Motor neuron (in vitro differentiated cells): ENCODE data around the gene COL2A1. TPM values are rescaled to one million over a fixed set of nuclear protein-coding genes. Genes with fewer than 3 reads are reported as not detected.
A peak's percentile ranks its signal among the peaks of the same experiment; 100 is the strongest.

Experiments
- ATAC-seq, 8 experiments: fragments of 200-7000 bp; cut with Tn5 transposase; replicated peaks in 6 of 8; 2 replicates each; pipeline ENCODE4 v1.8.0; 2021; ENCODE audit warnings: mild to moderate bottlenecking in 8 of 8, moderate library complexity in 8 of 8
- H3K27ac ChIP-seq, 2 donors: fragments of 250-450 bp; sonication (Bioruptor Pico); 2 replicates each; pipeline ENCODE4 v1.9.0; 2021; ENCODE audit warnings: antibody characterized with exemption in 2 of 2, mild to moderate bottlenecking in 2 of 2, moderate library complexity in 1 of 2
- H3K4me1 ChIP-seq, 2 donors: fragments of 250-450 bp; sonication (Bioruptor Pico); replicated peaks in 1 of 2; 2 replicates each; pipeline ENCODE4 v1.6.1; 2021; ENCODE audit warnings: antibody characterized with exemption in 2 of 2, mild to moderate bottlenecking in 2 of 2, moderate library complexity in 1 of 2
- H3K4me3 ChIP-seq, 5 donors: fragments of 250-450 bp; sonication (Bioruptor Pico); 2 replicates each; pipeline ENCODE4 v1.9.0; 2021; ENCODE audit warnings: antibody characterized with exemption in 5 of 5, mild to moderate bottlenecking in 5 of 5, moderate library complexity in 4 of 5
- WGBS, 10 experiments: fragments of 450-650 bp; shearing (Covaris generic); methylation state at CpG; one replicate each; pipeline ENCODE4 v1.0.0; 2022; 5-methylcytosine and 5-hydroxymethylcytosine counted together
- in situ Hi-C, 9 experiments: fragments of 400-800 bp; cut with MboI; loops; one replicate each; pipeline ENCODE4 v1.15.0; 2021; ENCODE audit warnings: low sequenced_read_pairs in 9 of 9, low pct_unique_long_range_greater_than_20kb in 2 of 9; ENCODE audit not compliant: unreplicated experiment in 9 of 9
- total RNA-seq, 8 experiments: library from RNA; unstranded; fragments of 300-600 nt; gene quantifications; 2 replicates each; pipeline versions ENCODE4 v1.2.3 to v1.2.4, GENCODE V29; 2022

The COL2A1 gene
- total RNA-seq, 8 experiments from 2014 or later = 0.78 to 6.6 (median 1.9) TPM

DNA sequence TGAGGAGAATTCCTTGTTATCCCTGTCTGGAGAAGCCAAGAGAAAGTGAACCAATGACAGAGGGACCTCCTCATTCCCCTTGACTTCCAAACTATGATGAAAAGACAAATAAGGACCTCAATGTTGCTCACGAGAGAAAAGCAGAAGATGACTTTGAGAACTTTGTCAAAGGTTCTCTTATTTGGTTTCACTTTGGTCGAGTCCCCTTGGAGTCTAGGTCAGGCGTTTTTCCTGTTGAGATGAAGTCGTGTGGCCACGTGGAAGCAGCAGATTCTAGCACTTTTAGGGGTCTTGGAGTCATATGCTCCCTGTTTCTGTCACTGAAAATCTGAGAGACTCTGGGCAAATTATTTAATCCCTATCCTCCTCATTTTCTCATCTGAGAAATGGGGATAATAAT is 33.8 kb upstream of the COL2A1 start:
- in situ Hi-C loops = no loop called here
- 58 to 92% (median 79%) methylated on average over 2 to 5 of the region's 5 CpGs; no CpG with 5 or more reads in 2 of the 10 experiments for WGBS, 10 experiments
- ATAC-seq = no peak
- Histone ChIP-seq H3K4me3 (no peak overlapping the region), H3K27ac (no peak overlapping the region), H3K4me1 (peaks cover 6 to 10% of the 10 kb centered on the region in 2 donors)

DNA sequence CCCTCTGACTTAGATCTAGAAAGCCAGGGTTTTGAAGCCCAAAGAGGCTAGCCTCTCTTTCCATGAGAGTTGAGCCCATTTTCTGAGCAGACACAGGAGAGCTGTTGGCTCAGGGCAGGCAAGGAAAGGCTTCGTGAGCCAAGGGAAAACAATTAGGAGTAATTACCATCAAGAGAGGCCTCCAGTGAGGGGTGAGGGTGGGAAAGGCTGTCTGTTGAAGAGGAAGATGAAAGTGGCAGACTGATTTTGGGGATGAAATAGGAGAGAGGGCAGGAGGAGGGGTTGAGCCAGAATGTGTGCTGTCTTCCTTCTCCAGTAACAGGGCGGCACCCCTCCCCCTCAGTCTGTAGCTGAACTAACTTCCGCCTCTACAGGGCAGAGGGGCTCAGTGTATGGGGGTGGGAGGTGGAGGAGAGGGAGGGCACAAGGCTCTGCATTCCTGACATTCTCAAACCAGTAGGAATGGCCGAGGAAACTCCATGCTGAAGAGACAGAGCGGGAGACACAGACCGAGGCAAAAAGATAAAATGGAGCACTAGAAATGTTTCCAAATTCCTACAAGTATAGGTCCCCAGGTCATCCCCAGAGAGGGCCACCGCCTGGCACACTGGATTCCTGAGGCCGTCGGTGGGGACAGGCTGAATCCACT is 33.1 kb upstream of the COL2A1 start:
- peaks cover 6 to 10% of the 10 kb centered on the region in 2 donors for H3K4me1 ChIP-seq
- in situ Hi-C loops = no loop called here
- 0 to 50% (median 32%) methylated on average over 1 to 3 of the region's 9 CpGs; no CpG with 5 or more reads in 4 of the 10 experiments for WGBS, 10 experiments
- no peak overlapping the region for H3K27ac ChIP-seq
- H3K4me3 ChIP-seq = no peak overlapping the region
- ATAC-seq = peak in 5 of 8 experiments; percentile 30 to 73 (median 57)

DNA sequence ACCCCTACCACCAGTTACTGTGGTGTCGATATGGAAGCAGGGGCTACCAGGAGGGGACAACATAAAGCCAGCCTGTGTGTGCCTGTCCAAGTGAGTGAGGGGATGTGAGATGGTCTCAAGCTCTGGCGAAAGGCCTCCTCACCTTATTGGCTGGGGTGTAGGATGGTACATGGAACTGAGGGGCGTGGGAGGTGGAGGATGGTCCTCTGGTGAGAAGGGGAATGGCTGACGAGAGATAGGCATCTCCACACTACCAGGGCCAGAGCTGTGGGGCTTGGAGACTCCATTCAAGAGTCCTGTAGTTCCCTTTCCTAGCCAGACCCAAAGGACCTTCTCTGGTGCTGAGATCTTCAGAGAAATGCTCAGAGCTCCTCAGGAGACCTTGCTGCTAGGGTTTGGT is 32.5 kb upstream of the COL2A1 start:
- H3K4me3 ChIP-seq = no peak overlapping the region
- ATAC-seq = no peak
- no peak overlapping the region for H3K27ac ChIP-seq
- 50 to 100% (median 90%) methylated on average over 1 to 2 of the region's 4 CpGs; no CpG with 5 or more reads in 5 of the 10 experiments for WGBS, 10 experiments
- H3K4me1 ChIP-seq = peaks cover 6 to 10% of the 10 kb centered on the region in 2 donors
- in situ Hi-C loops = no loop called here

DNA sequence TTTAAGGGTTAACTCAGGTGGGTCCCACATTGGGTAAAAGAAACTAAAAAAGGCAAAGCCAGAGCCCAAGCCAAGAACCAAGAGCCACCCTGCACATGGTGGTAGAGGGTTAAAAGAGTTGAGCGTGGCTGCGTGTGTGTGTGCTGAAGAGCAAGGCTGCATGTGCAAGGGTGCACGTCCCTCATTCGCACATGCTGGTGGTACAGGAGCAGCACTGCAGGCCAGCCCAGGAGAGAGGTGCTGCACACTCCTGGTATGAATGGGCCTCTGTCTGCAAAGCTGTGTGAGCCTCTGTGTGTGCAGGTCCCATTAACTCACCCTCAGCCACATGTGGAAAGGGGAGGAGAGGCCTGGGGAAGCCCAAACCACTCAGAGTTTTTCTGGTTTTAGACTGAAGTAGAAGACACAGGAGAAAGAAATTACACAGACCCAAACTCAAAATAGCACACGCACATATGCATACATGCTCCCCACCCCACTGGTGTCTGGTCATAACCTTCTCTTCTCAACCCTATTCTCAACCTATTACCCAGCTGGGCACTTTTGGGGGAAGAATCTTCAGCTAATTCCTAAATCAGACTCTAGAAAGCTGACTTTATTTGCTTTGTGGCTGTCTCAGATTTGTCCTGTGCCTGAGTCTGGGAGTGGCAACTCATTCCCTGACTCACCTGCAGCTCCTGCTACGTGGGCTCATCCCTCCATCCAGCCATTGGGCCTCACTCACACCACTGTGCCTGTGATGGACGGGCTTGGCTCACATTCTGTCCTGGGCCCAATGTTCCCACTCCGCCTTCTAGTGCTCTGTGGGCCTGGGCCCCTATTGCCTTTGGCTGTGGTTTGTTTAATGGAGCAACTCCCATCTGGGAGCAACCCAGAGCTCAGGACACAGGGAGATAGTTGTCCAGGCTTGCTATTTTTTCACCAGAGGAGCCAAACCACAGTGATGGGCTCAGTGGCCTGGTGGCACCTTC is 30.8 kb upstream of the COL2A1 start:
- H3K27ac ChIP-seq = no peak overlapping the region
- peaks cover 6 to 10% of the 10 kb centered on the region in 2 donors for H3K4me1 ChIP-seq
- in situ Hi-C loops = no loop called here
- 72 to 100% (median 80%) methylated on average over 1 to 5 of the region's 8 CpGs; no CpG with 5 or more reads in 4 of the 10 experiments for WGBS, 10 experiments
- ATAC-seq = peak in 1 of 8 experiments; percentile 53
- no peak overlapping the region for H3K4me3 ChIP-seq

DNA sequence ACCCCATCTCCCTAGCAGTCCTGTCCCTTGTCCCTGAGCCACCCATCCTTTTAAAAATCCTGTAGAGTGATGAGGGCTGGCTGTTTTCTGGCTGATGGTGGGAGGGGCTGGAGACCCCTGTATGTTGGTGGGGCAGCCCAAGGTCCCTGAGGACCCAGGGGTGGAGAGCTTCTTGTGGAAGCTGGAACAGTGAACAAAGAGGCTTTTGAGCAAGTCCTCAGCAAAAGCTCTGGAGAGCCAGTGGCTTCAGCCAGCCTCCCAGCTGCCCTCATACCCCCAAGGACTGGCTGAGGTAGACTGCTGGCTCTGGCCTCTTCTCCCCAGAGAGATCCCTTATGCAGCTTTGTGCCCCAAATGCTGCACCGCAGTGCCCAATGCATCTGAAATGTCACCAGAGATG is 29.2 kb upstream of the COL2A1 start:
- Histone ChIP-seq H3K27ac (no peak overlapping the region), H3K4me3 (no peak overlapping the region), H3K4me1 (peaks cover 15 to 26% of the 10 kb centered on the region in 2 donors)
- 50 to 100% (median 85%) methylated on average over 1 of the region's 1 CpG; no CpG with 5 or more reads in 6 of the 10 experiments for WGBS, 10 experiments
- in situ Hi-C loops = no loop called here
- ATAC-seq = no peak

DNA sequence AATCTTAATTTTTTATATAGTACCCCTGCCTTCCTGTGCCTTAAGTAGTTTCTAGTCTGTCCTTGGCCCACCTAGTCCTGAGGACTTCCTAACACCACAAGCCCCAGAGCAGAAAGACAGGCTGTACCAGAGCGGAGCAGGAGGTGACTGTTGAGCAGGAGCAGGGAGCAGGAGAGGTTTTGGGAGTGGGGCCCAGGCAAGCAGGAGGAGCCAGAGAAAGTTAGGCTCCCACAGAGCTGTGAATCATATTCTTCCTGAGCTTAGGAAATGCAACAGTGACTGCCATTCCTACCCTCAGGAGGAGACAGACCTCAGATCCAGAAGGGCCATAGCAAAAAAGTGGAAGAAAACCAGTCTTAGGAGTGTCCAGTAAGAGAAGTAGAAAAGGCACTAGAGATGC is 28.3 kb upstream of the COL2A1 start:
- 83 to 100% (median 94%) methylated on average over 1 of the region's 1 CpG; no CpG with 5 or more reads in 4 of the 10 experiments for WGBS, 10 experiments
- in situ Hi-C loops = no loop called here
- ATAC-seq = no peak
- Histone ChIP-seq H3K27ac (no peak overlapping the region), H3K4me3 (no peak overlapping the region), H3K4me1 (peaks cover 21 to 30% of the 10 kb centered on the region in 2 donors)

DNA sequence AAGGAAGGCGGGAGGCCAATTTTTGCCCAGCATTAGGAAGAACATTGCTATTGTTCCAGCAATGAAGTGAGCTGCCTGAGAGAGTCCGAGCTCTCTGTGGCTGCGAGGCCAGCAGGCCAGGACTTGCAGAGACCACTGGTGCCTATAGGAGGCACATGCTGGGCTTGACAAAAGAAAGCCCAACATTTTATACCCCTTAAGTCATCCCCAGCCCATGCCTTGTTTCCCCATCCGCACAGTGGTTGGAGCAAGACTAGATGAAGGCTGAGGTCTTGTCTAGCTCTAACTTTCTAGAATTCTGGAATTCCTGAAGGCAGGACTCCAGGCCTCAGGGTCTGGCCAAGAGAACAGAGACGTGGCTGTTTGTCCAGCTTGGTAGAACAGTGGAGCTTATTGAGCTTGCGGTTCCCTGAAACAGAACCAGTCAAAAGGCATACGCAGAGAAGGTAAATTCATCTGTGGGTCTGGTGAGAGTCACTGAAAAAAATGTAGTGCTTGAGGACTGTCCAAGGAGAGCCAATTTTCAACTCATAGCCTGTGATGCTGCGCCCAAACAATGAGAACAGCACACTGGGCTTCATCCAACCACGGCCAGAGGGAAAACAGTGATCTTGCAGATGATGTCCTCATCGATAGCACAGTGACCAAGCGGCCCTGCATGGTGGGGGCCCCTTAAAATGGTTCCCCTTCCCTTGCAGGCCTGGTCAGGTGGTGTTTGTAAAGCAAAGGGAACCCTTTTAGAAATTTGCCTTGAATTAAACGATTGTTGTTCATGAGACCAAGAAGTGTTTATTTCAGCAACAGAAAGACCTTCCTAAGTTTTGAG is 27.1 kb upstream of the COL2A1 start:
- ATAC-seq = no peak
- H3K4me3 ChIP-seq = no peak overlapping the region
- WGBS, 10 experiments = 30 to 93% (median 81%) methylated on average over 1 to 11 of the region's 12 CpGs
- in situ Hi-C loops = no loop called here
- peaks cover 30 to 35% of the 10 kb centered on the region in 2 donors for H3K4me1 ChIP-seq
- H3K27ac ChIP-seq = no peak overlapping the region

DNA sequence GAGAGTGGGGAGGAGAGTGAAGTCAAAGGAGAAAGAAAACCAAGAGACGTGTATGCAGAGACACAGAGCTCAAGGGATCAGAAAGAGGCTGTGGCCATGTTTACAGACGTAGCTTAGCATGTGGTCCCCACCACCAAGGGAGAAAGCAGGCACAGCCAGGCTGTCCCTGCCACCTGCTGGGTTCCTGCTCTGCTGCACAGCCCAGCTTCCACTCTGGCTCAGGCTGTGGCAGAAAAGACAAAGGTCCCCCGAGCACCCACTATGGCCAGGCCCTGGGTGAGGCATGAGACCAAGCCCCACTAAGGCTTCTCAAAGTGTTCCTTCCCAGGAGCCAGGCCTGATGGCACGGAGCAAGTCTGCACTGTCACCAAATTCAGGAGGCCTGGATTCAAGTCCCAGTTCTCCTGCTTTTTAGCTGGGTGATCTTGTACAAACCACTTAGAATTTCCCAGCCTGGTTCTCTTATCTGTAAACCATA is 25.9 kb upstream of the COL2A1 start:
- Histone ChIP-seq H3K4me1 (peaks cover 30 to 35% of the 10 kb centered on the region in 2 donors), H3K4me3 (no peak overlapping the region), H3K27ac (no peak overlapping the region)
- in situ Hi-C loops = no loop called here
- peak in 4 of 8 experiments; percentile 25 to 79 (median 50) for ATAC-seq
- WGBS, 10 experiments = 0 to 80% (median 48%) methylated on average over 1 to 2 of the region's 4 CpGs; no CpG with 5 or more reads in 6 of the 10 experiments

DNA sequence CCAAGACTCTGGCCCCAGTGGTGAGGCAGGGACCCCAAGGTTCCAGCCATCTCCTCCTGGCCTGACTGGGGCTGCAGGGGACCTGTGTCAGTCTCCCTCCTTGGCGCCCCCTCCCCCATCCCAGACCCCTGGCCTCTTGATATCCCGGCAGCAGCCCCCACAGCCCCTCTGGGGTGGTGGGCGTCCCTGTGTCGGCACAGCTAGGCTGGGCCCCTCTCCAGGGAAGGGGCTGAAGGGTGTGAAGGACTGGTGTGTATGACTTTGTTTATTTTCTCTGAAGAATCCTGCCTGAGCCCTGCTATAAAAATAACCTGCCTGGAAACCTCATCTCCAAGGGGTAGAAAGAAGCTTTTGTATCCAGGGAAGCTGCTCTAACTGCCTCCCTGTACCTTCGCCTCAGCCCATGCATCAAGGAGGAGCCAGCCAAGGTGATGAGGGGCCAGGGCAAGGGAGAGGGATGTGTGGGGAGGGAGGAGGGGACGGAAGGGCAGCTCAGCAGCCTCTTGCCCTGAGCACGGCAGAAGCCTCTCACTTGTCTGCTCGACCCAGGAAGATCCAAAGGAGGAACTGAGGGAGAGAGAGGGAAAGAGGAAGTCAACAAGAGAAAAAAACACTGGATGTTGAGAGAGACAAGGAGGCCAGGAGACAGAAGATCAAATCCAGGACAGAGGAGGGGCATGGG is 25.4 kb upstream of the COL2A1 start:
- Histone ChIP-seq H3K27ac (peak overlapping the region in 1 of 2 donors; percentile 40), H3K4me1 (peaks cover 30 to 35% of the 10 kb centered on the region in 2 donors), H3K4me3 (no peak overlapping the region)
- 20 to 60% (median 51%) methylated on average over 1 to 3 of the region's 8 CpGs; no CpG with 5 or more reads in 5 of the 10 experiments for WGBS, 10 experiments
- peak in 3 of 8 experiments; percentile 48 to 79 (median 54) for ATAC-seq
- in situ Hi-C loops = no loop called here

DNA sequence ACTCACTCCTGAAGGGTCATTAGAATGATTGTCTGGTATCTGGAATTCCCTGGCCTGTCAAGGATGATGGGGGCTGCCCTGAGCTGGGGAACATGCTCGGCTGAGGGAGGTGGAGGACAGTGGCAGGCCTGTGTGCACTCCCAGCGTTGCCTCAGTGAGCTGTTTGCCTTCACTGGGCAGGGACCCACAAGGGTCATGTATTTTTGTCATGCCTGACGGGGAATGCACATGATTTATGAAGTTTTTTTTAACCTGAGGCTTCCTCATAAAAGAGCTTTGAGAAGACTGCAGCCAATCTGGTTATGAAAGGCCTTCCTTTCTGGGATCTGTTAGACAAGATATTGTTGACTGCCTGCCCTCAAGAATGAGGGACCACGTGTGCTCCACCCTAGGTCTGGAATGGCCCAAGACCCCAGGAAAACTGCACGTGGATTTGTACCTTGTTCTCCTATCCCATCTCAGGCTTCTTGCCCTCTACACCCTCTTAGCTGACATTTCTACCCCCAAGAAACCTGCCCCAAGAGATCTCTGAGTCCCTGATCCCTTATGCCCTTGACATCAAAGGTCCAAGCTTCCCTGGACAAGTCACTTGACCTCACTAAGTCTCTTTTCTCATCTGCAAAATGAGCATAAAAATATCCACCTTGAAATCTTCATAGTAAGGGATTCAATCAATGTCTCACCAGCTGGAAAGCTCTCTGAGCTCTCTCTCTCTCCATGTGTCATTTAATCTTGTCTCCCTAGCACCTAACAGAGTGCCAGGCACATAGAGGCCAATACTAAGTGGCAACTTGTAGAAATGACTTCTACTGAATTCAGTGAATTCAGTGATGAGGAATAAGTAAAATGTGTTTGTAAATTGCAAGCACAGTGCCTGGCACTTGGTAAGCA is 24.5 kb upstream of the COL2A1 start:
- WGBS, 10 experiments = 0 to 67% (median 42%) methylated on average over 1 to 5 of the region's 5 CpGs; no CpG with 5 or more reads in 1 of the 10 experiments
- Histone ChIP-seq H3K27ac (no peak overlapping the region), H3K4me1 (peaks cover 33 to 39% of the 10 kb centered on the region in 2 donors), H3K4me3 (no peak overlapping the region)
- peak; percentile 13 to 72 (median 49) for ATAC-seq
- in situ Hi-C loops = no loop called here
